ENCODE measurements around the gene HTRA3. TPM values are rescaled to one million over a fixed set of nuclear protein-coding genes. Genes with fewer than 3 reads are reported as not detected.

HTRA3 gene
- total and polyA plus RNA-seq, 7 donors = 7.2 to 26.4 (median 14.0) TPM

- H3K27ac ChIP-seq = no peak overlapping the region
- ATAC-seq = no peak
- H3K27me3 ChIP-seq (ENCODE audit: insufficient read depth in 3 of 3, low read length in 2 of 3) = no peaks in the 10 kb centered on the region
Observed at GRCh38 chr4:8324640-8325239, 55.2 kb downstream of the HTRA3 start.

GRCh38 chr4:8325291-8325973 lies 55.9 kb downstream of the HTRA3 start:
- Histone ChIP-seq H3K4me3 (no peak overlapping the region), H3K9me3 (peaks cover 4% of the 10 kb centered on the region), H3K27ac (no peak overlapping the region), H3K36me3 (ENCODE audit: insufficient read depth in 1 of 2, low read depth in 1 of 2) (no peaks in the 10 kb centered on the region), H3K4me1 (peaks cover 13% of the 10 kb centered on the region), H3K27me3 (ENCODE audit: insufficient read depth in 3 of 3, low read length in 2 of 3) (no peaks in the 10 kb centered on the region)
- ATAC-seq = no peak
- 55 to 68% (median 57%) methylated on average over 7 to 8 of the region's 8 CpGs for WGBS, 3 donors
- TF ChIP-seq CTCF (IDR thresholded peaks at IDR 0.05) = no peak
- no peak for DNase-seq
- intact Hi-C loops (cut with DNase I) = no loop called here

More at GRCh38 chr4:8324640-8325239, 55.2 kb downstream of the HTRA3 start:
- Histone ChIP-seq H3K4me3 (no peak overlapping the region), H3K9me3 (peaks cover 4% of the 10 kb centered on the region), H3K4me1 (peaks cover 13% of the 10 kb centered on the region), H3K36me3 (ENCODE audit: insufficient read depth in 1 of 2, low read depth in 1 of 2) (no peaks in the 10 kb centered on the region)
- no peak for TF ChIP-seq CTCF (IDR thresholded peaks at IDR 0.05)
- WGBS, 3 donors = 53 to 65% (median 56%) methylated on average over 6 of the region's 6 CpGs
- DNase-seq = no peak
- intact Hi-C loops (cut with DNase I) = no loop called here

- intact Hi-C loops (cut with DNase I) = no loop called here
- no peaks in the 10 kb centered on the region for H3K36me3 ChIP-seq (ENCODE audit: insufficient read depth in 1 of 2, low read depth in 1 of 2)
- no peaks in the 10 kb centered on the region for H3K27me3 ChIP-seq (ENCODE audit: insufficient read depth in 3 of 3, low read length in 2 of 3)
- no peak overlapping the region for H3K27ac ChIP-seq
- no peak for DNase-seq
- ATAC-seq = no peak
- peaks cover 17% of the 10 kb centered on the region for H3K4me1 ChIP-seq
- no peak overlapping the region for H3K4me3 ChIP-seq
- TF ChIP-seq CTCF (IDR thresholded peaks at IDR 0.05) = no peak
- peaks cover 4% of the 10 kb centered on the region for H3K9me3 ChIP-seq
Observed at GRCh38 chr4:8326206-8326605, 56.7 kb downstream of the HTRA3 start.

- Histone ChIP-seq H3K27me3 (ENCODE audit: insufficient read depth in 3 of 3, low read length in 2 of 3) (no peaks in the 10 kb centered on the region), H3K36me3 (ENCODE audit: insufficient read depth in 1 of 2, low read depth in 1 of 2) (no peaks in the 10 kb centered on the region), H3K4me3 (no peak overlapping the region), H3K27ac (no peak overlapping the region), H3K4me1 (peaks cover 19% of the 10 kb centered on the region), H3K9me3 (peaks cover 4% of the 10 kb centered on the region)
- 83 to 100% (median 93%) methylated on average over 3 of the region's 3 CpGs for WGBS, 3 donors
- no peak for TF ChIP-seq CTCF (IDR thresholded peaks at IDR 0.05)
- ATAC-seq (no peak), DNase-seq (no peak)
- intact Hi-C loops (cut with DNase I) = no loop called here
Observed at GRCh38 chr4:8328456-8328855, 58.9 kb downstream of the HTRA3 start.

Data from psoas muscle (tissue), 8 donors.